ENCODE data around the gene IL17REL.

IL17REL gene

DNA sequence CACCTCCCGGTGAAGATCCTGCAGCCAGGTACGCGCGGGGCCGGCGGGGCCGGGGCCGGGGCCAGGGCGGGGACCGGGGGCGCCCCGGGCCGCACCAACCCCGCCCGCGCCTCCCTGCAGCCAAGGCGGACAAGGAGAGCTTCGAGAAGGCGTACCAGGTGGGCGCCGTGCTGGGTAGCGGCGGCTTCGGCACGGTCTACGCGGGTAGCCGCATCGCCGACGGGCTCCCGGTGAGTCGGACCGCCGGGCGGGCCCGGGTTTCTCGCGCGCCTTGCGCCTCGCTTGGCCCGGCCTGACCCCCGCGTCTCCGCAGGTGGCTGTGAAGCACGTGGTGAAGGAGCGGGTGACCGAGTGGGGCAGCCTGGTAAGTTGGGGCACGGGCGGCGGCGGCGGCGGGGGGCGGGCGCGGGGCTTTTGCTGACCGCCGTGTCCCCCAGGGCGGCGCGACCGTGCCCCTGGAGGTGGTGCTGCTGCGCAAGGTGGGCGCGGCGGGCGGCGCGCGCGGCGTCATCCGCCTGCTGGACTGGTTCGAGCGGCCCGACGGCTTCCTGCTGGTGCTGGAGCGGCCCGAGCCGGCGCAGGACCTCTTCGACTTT, 51.5 kb downstream of the IL17REL start:
- no peak for TF ChIP-seq GABPA (IDR thresholded peaks at IDR 0.05; ENCODE audit: low read depth)
- peak; percentile 2; the same call in 1 of the 2 replicates for TF ChIP-seq POLR2AphosphoS5 (IDR thresholded peaks at IDR 0.05; ENCODE audit: low read depth)
- no peak for DNase-seq (ENCODE audit: low read depth in 1 of 2, low spot score in 1 of 2)
- H3K27ac ChIP-seq (replicated peaks) = peak overlapping the region; percentile 94
- H3K4me3 ChIP-seq (replicated peaks; ENCODE audit: insufficient read depth, low read length) = peak overlapping the region; percentile 87
- no peaks in the 10 kb centered on the region for H3K27me3 ChIP-seq (ENCODE audit: insufficient read depth, poor library complexity, severe bottlenecking)

GRCh38 chr22:49960159-49961004, 52.2 kb downstream of the IL17REL start, which contains the start of gene PIM3:
Gene PIM3 (plus strand): TSS chr22:49960772. CDS start chr22:49960948, 176 bp downstream.
- TF ChIP-seq GABPA (IDR thresholded peaks at IDR 0.05; ENCODE audit: low read depth) = 0 out of 2 replicates have a peak, but pooled peaks have one; percentile 31
- TF ChIP-seq POLR2AphosphoS5 (IDR thresholded peaks at IDR 0.05; ENCODE audit: low read depth) = peak; percentile 82
- TF ChIP-seq, protein P1, sequence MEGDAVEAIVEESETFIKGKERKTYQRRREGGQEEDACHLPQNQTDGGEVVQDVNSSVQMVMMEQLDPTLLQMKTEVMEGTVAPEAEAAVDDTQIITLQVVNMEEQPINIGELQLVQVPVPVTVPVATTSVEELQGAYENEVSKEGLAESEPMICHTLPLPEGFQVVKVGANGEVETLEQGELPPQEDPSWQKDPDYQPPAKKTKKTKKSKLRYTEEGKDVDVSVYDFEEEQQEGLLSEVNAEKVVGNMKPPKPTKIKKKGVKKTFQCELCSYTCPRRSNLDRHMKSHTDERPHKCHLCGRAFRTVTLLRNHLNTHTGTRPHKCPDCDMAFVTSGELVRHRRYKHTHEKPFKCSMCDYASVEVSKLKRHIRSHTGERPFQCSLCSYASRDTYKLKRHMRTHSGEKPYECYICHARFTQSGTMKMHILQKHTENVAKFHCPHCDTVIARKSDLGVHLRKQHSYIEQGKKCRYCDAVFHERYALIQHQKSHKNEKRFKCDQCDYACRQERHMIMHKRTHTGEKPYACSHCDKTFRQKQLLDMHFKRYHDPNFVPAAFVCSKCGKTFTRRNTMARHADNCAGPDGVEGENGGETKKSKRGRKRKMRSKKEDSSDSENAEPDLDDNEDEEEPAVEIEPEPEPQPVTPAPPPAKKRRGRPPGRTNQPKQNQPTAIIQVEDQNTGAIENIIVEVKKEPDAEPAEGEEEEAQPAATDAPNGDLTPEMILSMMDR (IDR thresholded peaks at IDR 0.05; ENCODE audit: insufficient read depth, low read length) = no peak
- TF ChIP-seq SPI1 (IDR thresholded peaks at IDR 0.05; ENCODE audit: borderline replicate concordance, low read depth) = peak; percentile 15; the same call in 1 of the 2 replicates
- TF ChIP-seq, protein P2, sequence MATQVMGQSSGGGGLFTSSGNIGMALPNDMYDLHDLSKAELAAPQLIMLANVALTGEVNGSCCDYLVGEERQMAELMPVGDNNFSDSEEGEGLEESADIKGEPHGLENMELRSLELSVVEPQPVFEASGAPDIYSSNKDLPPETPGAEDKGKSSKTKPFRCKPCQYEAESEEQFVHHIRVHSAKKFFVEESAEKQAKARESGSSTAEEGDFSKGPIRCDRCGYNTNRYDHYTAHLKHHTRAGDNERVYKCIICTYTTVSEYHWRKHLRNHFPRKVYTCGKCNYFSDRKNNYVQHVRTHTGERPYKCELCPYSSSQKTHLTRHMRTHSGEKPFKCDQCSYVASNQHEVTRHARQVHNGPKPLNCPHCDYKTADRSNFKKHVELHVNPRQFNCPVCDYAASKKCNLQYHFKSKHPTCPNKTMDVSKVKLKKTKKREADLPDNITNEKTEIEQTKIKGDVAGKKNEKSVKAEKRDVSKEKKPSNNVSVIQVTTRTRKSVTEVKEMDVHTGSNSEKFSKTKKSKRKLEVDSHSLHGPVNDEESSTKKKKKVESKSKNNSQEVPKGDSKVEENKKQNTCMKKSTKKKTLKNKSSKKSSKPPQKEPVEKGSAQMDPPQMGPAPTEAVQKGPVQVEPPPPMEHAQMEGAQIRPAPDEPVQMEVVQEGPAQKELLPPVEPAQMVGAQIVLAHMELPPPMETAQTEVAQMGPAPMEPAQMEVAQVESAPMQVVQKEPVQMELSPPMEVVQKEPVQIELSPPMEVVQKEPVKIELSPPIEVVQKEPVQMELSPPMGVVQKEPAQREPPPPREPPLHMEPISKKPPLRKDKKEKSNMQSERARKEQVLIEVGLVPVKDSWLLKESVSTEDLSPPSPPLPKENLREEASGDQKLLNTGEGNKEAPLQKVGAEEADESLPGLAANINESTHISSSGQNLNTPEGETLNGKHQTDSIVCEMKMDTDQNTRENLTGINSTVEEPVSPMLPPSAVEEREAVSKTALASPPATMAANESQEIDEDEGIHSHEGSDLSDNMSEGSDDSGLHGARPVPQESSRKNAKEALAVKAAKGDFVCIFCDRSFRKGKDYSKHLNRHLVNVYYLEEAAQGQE (IDR thresholded peaks at IDR 0.05; ENCODE audit: insufficient replicate concordance, low read depth) = peak; percentile 48
- peak; percentile 96 to 97 for DNase-seq (ENCODE audit: low read depth in 1 of 2, low spot score in 1 of 2)
- peak within 1 kb of the TSS; percentile 94 for H3K27ac ChIP-seq (replicated peaks)

GRCh38 chr22:49959782-49960158, 52.8 kb downstream of the IL17REL start:
- TF ChIP-seq, protein P1 (IDR thresholded peaks at IDR 0.05; ENCODE audit: insufficient read depth, low read length) = no peak
- TF ChIP-seq, protein P2 (IDR thresholded peaks at IDR 0.05; ENCODE audit: insufficient replicate concordance, low read depth) = no peak
- TF ChIP-seq GABPA (IDR thresholded peaks at IDR 0.05; ENCODE audit: low read depth) (no peak), SPI1 (IDR thresholded peaks at IDR 0.05; ENCODE audit: borderline replicate concordance, low read depth) (no peak), POLR2AphosphoS5 (IDR thresholded peaks at IDR 0.05; ENCODE audit: low read depth) (no peak)
- no peaks in the 10 kb centered on the region for H3K27me3 ChIP-seq (ENCODE audit: insufficient read depth, poor library complexity, severe bottlenecking)
- no peak for DNase-seq (ENCODE audit: low read depth in 1 of 2, low spot score in 1 of 2)
- H3K27ac ChIP-seq (replicated peaks) = peak overlapping the region; percentile 76
- peak overlapping the region; percentile 49 for H3K4me3 ChIP-seq (replicated peaks; ENCODE audit: insufficient read depth, low read length)

More at GRCh38 chr22:49960159-49961004, 52.2 kb downstream of the IL17REL start, which contains the start of gene PIM3:
- no peaks in the 10 kb centered on the region for H3K27me3 ChIP-seq (ENCODE audit: insufficient read depth, poor library complexity, severe bottlenecking)
- H3K4me3 ChIP-seq (replicated peaks; ENCODE audit: insufficient read depth, low read length) = peak within 1 kb of the TSS; percentile 87

All from HL-60 (cell line).